Peyer's patch (tissue), 4 donors: ENCODE data around the gene USP3. TPM values are rescaled to one million over a fixed set of nuclear protein-coding genes. Genes with fewer than 3 reads are reported as not detected.
A peak's percentile ranks its signal among the peaks of the same experiment; 100 is the strongest.

Experiments
- DNase-seq, 3 donors: peaks; one replicate each; pipeline ENCODE4 v3.0.0-alpha.2; 2017 to 2019
- H3K27ac ChIP-seq, 4 donors: fragments of 200-600 bp; sonication (generic); one replicate each; pipeline ENCODE4 v1.5.1; 2016 to 2019
- H3K27me3 ChIP-seq, 2 donors: fragments of 200-600 bp; sonication (generic); one replicate each; pipeline ENCODE4 v1.5.1; 2019
- H3K36me3 ChIP-seq, 3 donors: fragments of 200-600 bp; sonication (generic); one replicate each; pipeline ENCODE4 v1.5.1; 2016 to 2019
- H3K4me1 ChIP-seq, 4 donors: fragments of 200-600 bp; sonication (generic); one replicate each; pipeline ENCODE4 v1.5.1; 2016 to 2019
- H3K4me3 ChIP-seq, 4 donors: fragments of 200-600 bp; sonication (generic); 1 replicate in 3 of 4; 2 replicates in 1 of 4; pipeline ENCODE4 v1.5.1; 2016 to 2019; ENCODE audit warnings: mild to moderate bottlenecking in 1 of 4
- H3K9me3 ChIP-seq, 4 donors: fragments of 200-600 bp; sonication (generic); one replicate each; pipeline ENCODE4 v1.5.1; 2016 to 2019; ENCODE audit warnings: mild to moderate bottlenecking in 1 of 4
- CTCF ChIP-seq, 6 experiments: fragments of 450-650 bp in 4 of 6; fragments of 200-600 bp in 2 of 6; sonication (generic) in 1 of 6; IDR thresholded peaks; one replicate each; pipeline ENCODE4 v1.5.1; 2017 to 2019; ENCODE audit warnings: antibody characterized with exemption in 6 of 6, mild to moderate bottlenecking in 3 of 6, moderate library complexity in 1 of 6
- POLR2A ChIP-seq, 2 donors: fragments of 450-650 bp; IDR thresholded peaks; one replicate each; pipeline ENCODE4 v1.5.1; 2017; ENCODE audit warnings: antibody characterized with exemption in 2 of 2, mild to moderate bottlenecking in 2 of 2, moderate library complexity in 2 of 2
- total RNA-seq, 4 donors: library from RNA; depleted of rRNA; stranded (reverse); fragments of >200 nt; gene quantifications; one replicate each; pipeline ENCODE4 v1.1.0, GENCODE V29; 2016

The USP3 gene
- total RNA-seq, 4 donors from 2014 or later = 67.8 to 86.1 (median 76.9) TPM

GRCh38 chr15:63630036-63630751 is 125.8 kb downstream of the USP3 start:
- no peak for DNase-seq

GRCh38 chr15:63633312-63633711 is 128.9 kb downstream of the USP3 start:
- TF ChIP-seq POLR2A (IDR thresholded peaks at IDR 0.05) (no peak), CTCF (IDR thresholded peaks at IDR 0.05) (no peak)
- no peak for DNase-seq
- H3K27ac ChIP-seq = no peak overlapping the region
- H3K9me3 ChIP-seq = no peaks in the 10 kb centered on the region
- no peaks in the 10 kb centered on the region for H3K4me1 ChIP-seq
- H3K36me3 ChIP-seq = peaks cover 0 to 99% (median 0%) of the 10 kb centered on the region in 3 donors
- H3K27me3 ChIP-seq = no peaks in the 10 kb centered on the region
- no peak overlapping the region for H3K4me3 ChIP-seq

More at GRCh38 chr15:63630036-63630751, 125.8 kb downstream of the USP3 start:
- Histone ChIP-seq H3K27me3 (no peaks in the 10 kb centered on the region), H3K27ac (peak overlapping the region in 1 of 4 donors; percentile 29), H3K4me1 (no peaks in the 10 kb centered on the region), H3K4me3 (no peak overlapping the region), H3K36me3 (peaks cover 0 to 99% (median 0%) of the 10 kb centered on the region in 3 donors), H3K9me3 (no peaks in the 10 kb centered on the region)
- no peak for TF ChIP-seq POLR2A (IDR thresholded peaks at IDR 0.05)
- TF ChIP-seq CTCF (IDR thresholded peaks at IDR 0.05) = no peak

DNA sequence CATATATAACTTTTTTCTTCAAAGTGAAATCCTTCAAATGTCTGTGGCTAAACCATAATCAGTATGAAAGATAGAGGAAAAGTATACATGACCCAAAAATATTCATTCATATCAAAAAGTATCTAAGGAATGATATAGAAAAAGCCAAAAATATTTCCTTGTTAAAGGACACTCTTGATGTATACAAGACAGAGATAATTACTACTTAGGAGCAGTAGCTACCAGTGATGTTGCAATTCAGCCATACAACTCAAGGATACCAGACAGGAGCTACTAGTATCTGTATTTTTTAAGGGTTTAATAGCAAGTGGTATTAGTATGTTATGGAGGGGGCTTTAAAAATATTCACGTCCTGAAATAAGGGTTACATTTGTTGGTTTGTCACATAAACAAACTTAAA is 129.8 kb downstream of the USP3 start:
- Histone ChIP-seq H3K27me3 (no peaks in the 10 kb centered on the region), H3K4me1 (no peaks in the 10 kb centered on the region), H3K27ac (no peak overlapping the region), H3K36me3 (peaks cover 0 to 99% (median 0%) of the 10 kb centered on the region in 3 donors), H3K9me3 (no peaks in the 10 kb centered on the region), H3K4me3 (no peak overlapping the region)
- TF ChIP-seq CTCF (IDR thresholded peaks at IDR 0.05) = no peak
- TF ChIP-seq POLR2A (IDR thresholded peaks at IDR 0.05) = no peak
- DNase-seq = no peak

DNA sequence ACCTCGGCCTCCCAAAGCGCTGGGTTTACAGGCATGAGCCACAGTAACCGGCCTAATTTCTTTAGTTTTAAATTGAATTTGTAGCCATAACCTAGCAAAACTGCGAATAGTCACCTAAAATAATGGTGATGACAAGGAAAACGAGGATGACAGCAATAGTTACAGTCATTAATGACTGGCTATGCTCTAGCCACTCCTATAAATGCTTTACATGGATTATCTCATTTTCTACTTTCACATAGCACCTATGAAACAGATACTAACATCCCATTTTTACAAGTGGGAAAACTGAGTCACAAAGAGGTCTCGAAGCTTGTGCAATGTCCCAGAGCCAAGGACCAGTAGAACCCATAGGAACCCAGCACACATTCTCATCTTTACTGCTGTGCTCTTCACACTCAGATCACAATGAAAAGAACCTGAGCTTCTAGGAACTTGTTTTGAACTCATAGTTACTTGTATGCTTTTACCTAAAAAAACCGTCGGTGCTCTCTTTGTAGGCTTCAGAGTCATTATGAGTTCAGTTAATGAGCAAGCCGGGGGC is 132.2 kb downstream of the USP3 start:
- no peak for TF ChIP-seq CTCF (IDR thresholded peaks at IDR 0.05)
- TF ChIP-seq POLR2A (IDR thresholded peaks at IDR 0.05) = no peak
- Histone ChIP-seq H3K27ac (no peak overlapping the region), H3K27me3 (no peaks in the 10 kb centered on the region), H3K9me3 (no peaks in the 10 kb centered on the region), H3K36me3 (peaks cover 0 to 99% (median 0%) of the 10 kb centered on the region in 3 donors), H3K4me1 (no peaks in the 10 kb centered on the region), H3K4me3 (no peak overlapping the region)
- DNase-seq = no peak

DNA sequence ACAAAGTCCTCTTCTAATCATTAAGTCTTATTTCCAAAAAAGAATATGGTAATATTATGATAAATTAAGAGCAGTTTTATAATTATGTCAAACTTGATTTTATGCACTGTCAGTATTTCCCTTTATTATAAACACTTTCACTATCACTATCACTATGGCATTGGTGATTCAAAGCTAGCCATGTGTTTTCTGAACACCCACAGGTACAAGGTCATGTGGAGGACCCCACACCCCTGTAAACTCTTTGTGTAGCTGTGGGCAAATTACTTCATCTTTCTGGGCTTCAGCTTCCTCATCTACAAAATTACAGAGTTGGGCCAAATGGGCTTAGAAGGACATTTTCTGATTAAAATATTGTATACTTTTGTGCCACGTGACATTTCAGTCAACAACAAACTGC is 134.4 kb downstream of the USP3 start:
- DNase-seq = no peak
- H3K9me3 ChIP-seq = no peaks in the 10 kb centered on the region
- H3K27ac ChIP-seq = no peak overlapping the region
- peaks cover 0 to 99% (median 0%) of the 10 kb centered on the region in 3 donors for H3K36me3 ChIP-seq
- TF ChIP-seq CTCF (IDR thresholded peaks at IDR 0.05) (no peak), POLR2A (IDR thresholded peaks at IDR 0.05) (no peak)
- H3K4me3 ChIP-seq = no peak overlapping the region
- H3K4me1 ChIP-seq = no peaks in the 10 kb centered on the region
- H3K27me3 ChIP-seq = no peaks in the 10 kb centered on the region
